NCI-H2196 (cell line): ENCODE results near the gene DLX5.

Source experiments
- DNase-seq: peaks from one replicate; lab custom pipeline; 2025; ENCODE audit not compliant: unreplicated experiment; lab: John Stamatoyannopoulos, UW

The DLX5 gene

GRCh38 chr7:97018791-97019531, 5.7 kb downstream of the DLX5 start:
- DNase-seq = no peak

GRCh38 chr7:97018126-97018601, 6.5 kb downstream of the DLX5 start:
- DNase-seq = no peak

- DNase-seq = no peak
These were observed 7.2 kb downstream of the DLX5 start for GRCh38 chr7:97017192-97018125.

- DNase-seq = no peak
These were observed 8.0 kb downstream of the DLX5 start for GRCh38 chr7:97016381-97017191.

GRCh38 chr7:97015756-97016380, 8.8 kb downstream of the DLX5 start:
- DNase-seq = no peak

GRCh38 chr7:97015279-97015678, 9.4 kb downstream of the DLX5 start:
- DNase-seq = no peak

- DNase-seq = no peak
These were observed 10.4 kb downstream of the DLX5 start for GRCh38 chr7:97014145-97014750.

- DNase-seq = no peak
These were observed 10.8 kb downstream of the DLX5 start for GRCh38 chr7:97013845-97014134.

GRCh38 chr7:97013134-97013844, 11.3 kb downstream of the DLX5 start:
- DNase-seq = no peak

GRCh38 chr7:97012365-97013133, 12.1 kb downstream of the DLX5 start:
- no peak for DNase-seq

- DNase-seq = no peak
These were observed 12.9 kb downstream of the DLX5 start for GRCh38 chr7:97011536-97012364.

GRCh38 chr7:97011104-97011503, 13.5 kb downstream of the DLX5 start:
- DNase-seq = no peak

GRCh38 chr7:97009753-97010732, 14.6 kb downstream of the DLX5 start:
- DNase-seq = no peak

GRCh38 chr7:97008275-97008917, 16.2 kb downstream of the DLX5 start:
- DNase-seq = no peak

- no peak for DNase-seq
These were observed 17.1 kb downstream of the DLX5 start for GRCh38 chr7:97007583-97007861.

GRCh38 chr7:97006816-97007582, 17.6 kb downstream of the DLX5 start:
- no peak for DNase-seq
